Stimulated activated naive CD8-positive, alpha-beta T cell treated with anti-CD3 and anti-CD28 coated beads, Interleukin-15, Interleukin-2, amounts not matched to agents 100 U/mL and 50 U/mL, for 24 hours (primary cell): ENCODE results near the gene ZNRF2.

Experiments used
- ATAC-seq: fragments of 150-1000 bp; cut with Tn5 transposase; one replicate; pipeline ENCODE4 v1.10.0; 2021
- DNase-seq: peaks from one replicate; pipeline ENCODE4 v3.0.0; 2021

ZNRF2 gene

GRCh38 chr7:30412782-30413504, 128.5 kb downstream of the ZNRF2 start:
- ATAC-seq (peak; percentile 36), DNase-seq (no peak)

- DNase-seq (no peak), ATAC-seq (no peak)
These were observed 129.5 kb downstream of the ZNRF2 start for GRCh38 chr7:30413864-30414263.
